ENCODE results near the gene TUBGCP2.

TUBGCP2 gene

GRCh38 chr10:133272301-133272963 lies 36.2 kb downstream of the TUBGCP2 start:
- ATAC-seq (ENCODE audit: low read depth), result no peak
- no peak for TF ChIP-seq CTCF (IDR thresholded peaks at IDR 0.05; ENCODE audit: poor library complexity, severe bottlenecking)
- Histone ChIP-seq H3K27ac (ENCODE audit: poor library complexity, severe bottlenecking) (no peak overlapping the region), H3K9me3 (ENCODE audit: severe bottlenecking) (no peaks in the 10 kb centered on the region), H3K4me1 (ENCODE audit: insufficient read depth, poor library complexity, severe bottlenecking) (peaks cover 19% of the 10 kb centered on the region), H3K36me3 (ENCODE audit: low read depth) (peaks cover 20% of the 10 kb centered on the region), H3K27me3 (ENCODE audit: insufficient read depth, poor library complexity, severe bottlenecking) (no peaks in the 10 kb centered on the region), H3K4me3 (ENCODE audit: severe bottlenecking) (no peak overlapping the region)
- DNase-seq (ENCODE audit: low spot score), result no peak

- peaks cover 13% of the 10 kb centered on the region for H3K4me1 ChIP-seq (ENCODE audit: insufficient read depth, poor library complexity, severe bottlenecking)
- ATAC-seq (ENCODE audit: low read depth) (no peak), DNase-seq (ENCODE audit: low spot score) (no peak)
- H3K36me3 ChIP-seq (ENCODE audit: low read depth), result peaks cover 20% of the 10 kb centered on the region
- H3K9me3 ChIP-seq (ENCODE audit: severe bottlenecking), result no peaks in the 10 kb centered on the region
- H3K4me3 ChIP-seq (ENCODE audit: severe bottlenecking), result no peak overlapping the region
- no peak for TF ChIP-seq CTCF (IDR thresholded peaks at IDR 0.05; ENCODE audit: poor library complexity, severe bottlenecking)
- H3K27ac ChIP-seq (ENCODE audit: poor library complexity, severe bottlenecking), result no peak overlapping the region
- H3K27me3 ChIP-seq (ENCODE audit: insufficient read depth, poor library complexity, severe bottlenecking), result no peaks in the 10 kb centered on the region
Observed at GRCh38 chr10:133271521-133272300, 37.0 kb downstream of the TUBGCP2 start.

- peaks cover 13% of the 10 kb centered on the region for H3K4me1 ChIP-seq (ENCODE audit: insufficient read depth, poor library complexity, severe bottlenecking)
- H3K36me3 ChIP-seq (ENCODE audit: low read depth), result peaks cover 20% of the 10 kb centered on the region
- no peak overlapping the region for H3K27ac ChIP-seq (ENCODE audit: poor library complexity, severe bottlenecking)
- no peak for TF ChIP-seq CTCF (IDR thresholded peaks at IDR 0.05; ENCODE audit: poor library complexity, severe bottlenecking)
- H3K27me3 ChIP-seq (ENCODE audit: insufficient read depth, poor library complexity, severe bottlenecking), result no peaks in the 10 kb centered on the region
- no peaks in the 10 kb centered on the region for H3K9me3 ChIP-seq (ENCODE audit: severe bottlenecking)
- no peak overlapping the region for H3K4me3 ChIP-seq (ENCODE audit: severe bottlenecking)
- no peak for DNase-seq (ENCODE audit: low spot score)
- no peak for ATAC-seq (ENCODE audit: low read depth)
Observed at GRCh38 chr10:133270773-133271297, 37.8 kb downstream of the TUBGCP2 start.

- Histone ChIP-seq H3K4me1 (ENCODE audit: insufficient read depth, poor library complexity, severe bottlenecking) (peaks cover 6% of the 10 kb centered on the region), H3K27ac (ENCODE audit: poor library complexity, severe bottlenecking) (no peak overlapping the region), H3K4me3 (ENCODE audit: severe bottlenecking) (no peak overlapping the region), H3K9me3 (ENCODE audit: severe bottlenecking) (no peaks in the 10 kb centered on the region), H3K36me3 (ENCODE audit: low read depth) (peaks cover 20% of the 10 kb centered on the region), H3K27me3 (ENCODE audit: insufficient read depth, poor library complexity, severe bottlenecking) (no peaks in the 10 kb centered on the region)
- DNase-seq (ENCODE audit: low spot score), result no peak
- ATAC-seq (ENCODE audit: low read depth), result no peak
- TF ChIP-seq CTCF (IDR thresholded peaks at IDR 0.05; ENCODE audit: poor library complexity, severe bottlenecking), result no peak
Observed at GRCh38 chr10:133270204-133270603, 38.5 kb downstream of the TUBGCP2 start.
